IMR-90 (cell line): ENCODE measurements around the gene ARL13A.

Experiments
- POLR2A ChIP-seq: IDR thresholded peaks from 2 replicates; pipeline ENCODE4 v1.6.1; 2012; ENCODE audit warnings: mild to moderate bottlenecking, low read depth, low read length
- RCOR1 ChIP-seq: IDR thresholded peaks from 2 replicates; pipeline ENCODE4 v1.6.1; 2012; ENCODE audit warnings: mild to moderate bottlenecking, low read length, improper control_type of control experiment; ENCODE audit not compliant: insufficient replicate concordance
- SMC3 ChIP-seq: fragments of 150-350 bp; IDR thresholded peaks from 2 replicates; pipeline ENCODE4 v1.6.1; 2016; ENCODE audit warnings: low read depth, mild to moderate bottlenecking, antibody characterized with exemption, low read length, moderate library complexity
- TF ChIP-seq, protein P1 (sequence below): conservative IDR thresholded peaks from 2 replicates; pipeline ENCODE4 v1.5.1; 2012; ENCODE audit warnings: mild to moderate bottlenecking, low read depth, low read length, improper control_type of control experiment

DNA sequence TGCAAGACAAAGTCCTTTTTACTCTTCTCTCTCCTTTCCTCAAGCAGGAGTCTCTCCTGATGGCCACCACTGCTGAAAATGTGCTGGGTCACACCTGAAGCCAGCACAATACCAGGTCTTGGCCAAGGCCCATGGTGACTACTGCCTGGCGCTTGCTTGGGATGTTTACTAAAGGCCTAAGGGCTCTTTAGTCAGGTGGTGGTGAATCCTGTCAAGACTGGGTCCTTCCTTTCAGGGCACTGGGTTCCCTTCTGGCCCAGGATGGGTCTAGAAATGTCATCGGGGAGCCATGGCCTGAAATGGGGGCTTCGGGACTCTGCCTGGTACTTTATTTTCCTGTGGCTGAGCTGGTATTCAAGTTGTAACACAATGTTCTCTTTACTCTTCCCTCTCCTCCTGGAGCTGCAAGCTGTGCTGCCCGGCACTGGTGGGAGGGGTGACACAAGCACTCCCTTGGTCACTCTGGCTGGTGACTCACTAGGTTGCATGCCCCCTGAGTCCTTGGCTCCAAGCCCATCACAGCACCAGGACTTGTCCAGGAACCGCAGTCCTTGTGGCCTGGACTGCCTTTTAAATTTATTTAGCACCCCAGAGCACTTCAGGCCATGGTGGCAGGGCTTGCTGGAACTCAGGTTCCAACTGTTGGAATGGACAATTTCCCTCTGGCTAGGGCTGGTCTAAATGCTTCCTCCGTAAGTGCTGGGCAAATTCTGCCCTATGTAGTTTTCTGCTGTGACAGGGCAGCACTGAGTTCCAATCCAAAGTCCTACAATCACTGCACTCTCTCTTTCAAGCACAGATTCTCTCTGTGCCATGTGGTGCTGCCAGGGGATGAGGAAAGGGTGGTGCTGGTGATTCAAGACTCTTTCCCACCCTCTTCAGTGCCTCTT lies 11.3 kb downstream of the ARL13A start:
- TF ChIP-seq SMC3 (no peak), RCOR1 (no peak), POLR2A (no peak)
- TF ChIP-seq, protein P1, sequence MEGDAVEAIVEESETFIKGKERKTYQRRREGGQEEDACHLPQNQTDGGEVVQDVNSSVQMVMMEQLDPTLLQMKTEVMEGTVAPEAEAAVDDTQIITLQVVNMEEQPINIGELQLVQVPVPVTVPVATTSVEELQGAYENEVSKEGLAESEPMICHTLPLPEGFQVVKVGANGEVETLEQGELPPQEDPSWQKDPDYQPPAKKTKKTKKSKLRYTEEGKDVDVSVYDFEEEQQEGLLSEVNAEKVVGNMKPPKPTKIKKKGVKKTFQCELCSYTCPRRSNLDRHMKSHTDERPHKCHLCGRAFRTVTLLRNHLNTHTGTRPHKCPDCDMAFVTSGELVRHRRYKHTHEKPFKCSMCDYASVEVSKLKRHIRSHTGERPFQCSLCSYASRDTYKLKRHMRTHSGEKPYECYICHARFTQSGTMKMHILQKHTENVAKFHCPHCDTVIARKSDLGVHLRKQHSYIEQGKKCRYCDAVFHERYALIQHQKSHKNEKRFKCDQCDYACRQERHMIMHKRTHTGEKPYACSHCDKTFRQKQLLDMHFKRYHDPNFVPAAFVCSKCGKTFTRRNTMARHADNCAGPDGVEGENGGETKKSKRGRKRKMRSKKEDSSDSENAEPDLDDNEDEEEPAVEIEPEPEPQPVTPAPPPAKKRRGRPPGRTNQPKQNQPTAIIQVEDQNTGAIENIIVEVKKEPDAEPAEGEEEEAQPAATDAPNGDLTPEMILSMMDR = no peak
